HEK293 (cell line): ENCODE results near the gene SPTBN1.

Experiments used
- GLIS1 ChIP-seq: fragments of 450-650 bp; formaldehyde crosslinking; IDR thresholded peaks from 2 replicates; pipeline ENCODE4 v1.5.1; 2016; ENCODE audit warnings: missing biosample characterization, missing genetic modification characterization
- SETDB1 ChIP-seq: IDR thresholded peaks from one replicate; pipeline ENCODE4 v1.6.1; 2017; ENCODE audit warnings: mild to moderate bottlenecking, low read length, moderate library complexity, mixed read lengths; ENCODE audit not compliant: insufficient read length
- TRIM28 ChIP-seq: IDR thresholded peaks from 2 replicates; pipeline ENCODE4 v1.6.1; 2011; ENCODE audit warnings: low read length, control low read depth, borderline replicate concordance
- ZBTB44 ChIP-seq: fragments of 450-650 bp; IDR thresholded peaks from 2 replicates; pipeline ENCODE4 v1.5.1; 2018; ENCODE audit warnings: missing biosample characterization, mild to moderate bottlenecking, missing genetic modification characterization
- ZNF112 ChIP-seq: fragments of 450-650 bp; formaldehyde crosslinking; IDR thresholded peaks from 2 replicates; pipeline ENCODE4 v1.5.0; 2017; ENCODE audit warnings: missing biosample characterization, missing genetic modification characterization
- ZNF274 ChIP-seq, 2 experiments: fragments of 200-500 bp in 1 of 2; fragments of 450-650 bp in 1 of 2; sonication (Bioruptor generic) in 1 of 2; formaldehyde crosslinking in 1 of 2; IDR thresholded peaks; 2 replicates each; pipeline versions ENCODE4 v1.5.1 to v1.6.1; 2014 to 2016; ENCODE audit warnings: borderline replicate concordance in 1 of 2, inconsistent platforms in 1 of 2, low read length in 1 of 2, missing biosample characterization in 1 of 2, missing genetic modification characterization in 1 of 2
- ZNF423 ChIP-seq: fragments of 450-650 bp; formaldehyde crosslinking; IDR thresholded peaks from 2 replicates; pipeline ENCODE4 v1.5.1; 2016; ENCODE audit warnings: missing biosample characterization, missing genetic modification characterization
- TF ChIP-seq, protein P1 (sequence below): fragments of 450-650 bp; formaldehyde crosslinking; IDR thresholded peaks from 2 replicates; pipeline ENCODE4 v1.5.1; 2016; ENCODE audit warnings: missing biosample characterization, missing genetic modification characterization

DNA sequence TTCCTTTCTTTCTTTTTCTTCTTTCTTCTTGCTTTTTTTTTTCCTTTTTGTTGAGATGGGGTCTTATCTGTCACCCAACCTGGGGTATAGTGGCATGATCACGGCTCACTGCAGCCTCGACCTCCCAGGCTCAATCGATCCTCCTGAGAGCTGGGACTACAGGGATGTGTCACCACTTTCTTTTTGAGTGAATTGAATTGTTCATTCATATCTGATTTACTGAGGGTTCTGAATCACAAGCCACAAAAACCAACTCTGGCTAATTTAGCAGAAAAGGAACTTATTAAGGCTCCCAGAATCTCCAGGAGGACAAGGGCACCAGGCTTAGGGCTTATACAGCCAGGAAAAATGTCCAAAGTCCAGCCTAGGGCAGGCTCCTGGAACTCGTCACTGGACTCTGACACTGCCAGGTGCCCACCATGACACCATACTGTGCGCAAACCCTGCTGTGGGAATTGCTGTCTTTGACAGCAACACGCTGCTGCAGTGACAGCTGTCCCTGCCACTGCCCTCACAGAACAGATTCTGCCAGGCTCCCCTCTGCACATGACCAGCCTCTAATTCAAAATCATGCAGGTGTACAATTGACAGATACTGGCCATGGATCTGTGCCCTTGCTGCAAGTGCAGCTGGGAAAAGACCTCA is 224.4 kb downstream of the SPTBN1 start:
- TF ChIP-seq ZNF274 (IDR thresholded peaks at IDR 0.05; ENCODE audit: low read length): no peak
- TF ChIP-seq ZNF274 (tag by site-specific recombination; IDR thresholded peaks at IDR 0.05; ENCODE audit: borderline replicate concordance): no peak
- TF ChIP-seq, protein P1, sequence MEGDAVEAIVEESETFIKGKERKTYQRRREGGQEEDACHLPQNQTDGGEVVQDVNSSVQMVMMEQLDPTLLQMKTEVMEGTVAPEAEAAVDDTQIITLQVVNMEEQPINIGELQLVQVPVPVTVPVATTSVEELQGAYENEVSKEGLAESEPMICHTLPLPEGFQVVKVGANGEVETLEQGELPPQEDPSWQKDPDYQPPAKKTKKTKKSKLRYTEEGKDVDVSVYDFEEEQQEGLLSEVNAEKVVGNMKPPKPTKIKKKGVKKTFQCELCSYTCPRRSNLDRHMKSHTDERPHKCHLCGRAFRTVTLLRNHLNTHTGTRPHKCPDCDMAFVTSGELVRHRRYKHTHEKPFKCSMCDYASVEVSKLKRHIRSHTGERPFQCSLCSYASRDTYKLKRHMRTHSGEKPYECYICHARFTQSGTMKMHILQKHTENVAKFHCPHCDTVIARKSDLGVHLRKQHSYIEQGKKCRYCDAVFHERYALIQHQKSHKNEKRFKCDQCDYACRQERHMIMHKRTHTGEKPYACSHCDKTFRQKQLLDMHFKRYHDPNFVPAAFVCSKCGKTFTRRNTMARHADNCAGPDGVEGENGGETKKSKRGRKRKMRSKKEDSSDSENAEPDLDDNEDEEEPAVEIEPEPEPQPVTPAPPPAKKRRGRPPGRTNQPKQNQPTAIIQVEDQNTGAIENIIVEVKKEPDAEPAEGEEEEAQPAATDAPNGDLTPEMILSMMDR (tag by site-specific recombination): no peak
- no peak for TF ChIP-seq ZBTB44 (tag by site-specific recombination)
- no peak for TF ChIP-seq SETDB1
- no peak for TF ChIP-seq GLIS1 (tag by site-specific recombination)
- TF ChIP-seq ZNF423 (tag by site-specific recombination): no peak
- no peak for TF ChIP-seq ZNF112 (tag by site-specific recombination)
- no peak for TF ChIP-seq TRIM28
